Adrenal gland (tissue), 12 donors: ENCODE results near the gene ANKS1B. TPM values are rescaled to one million over a fixed set of nuclear protein-coding genes. Genes with fewer than 3 reads are reported as not detected.

Experiments used
- DNase-seq, 7 donors: peaks; one replicate each; pipeline ENCODE4 v3.0.0-alpha.2; 2019 to 2020
- H3K27ac ChIP-seq, 5 donors: fragments of 200-600 bp; sonication (generic) in 4 of 5; 1 replicate in 3 of 5; 2 replicates in 2 of 5; pipeline versions ENCODE4 v1.5.1 to v1.8.0; 2016 to 2020; ENCODE audit warnings: mild to moderate bottlenecking in 1 of 5
- H3K27me3 ChIP-seq: fragments of 200-600 bp; 2 replicates; pipeline ENCODE4 v1.8.0; 2021
- H3K36me3 ChIP-seq, 2 donors: fragments of 200-600 bp; replicated peaks in 1 of 2; 1 replicate in 1 of 2; 2 replicates in 1 of 2; pipeline versions ENCODE4 v1.5.1 to v1.8.0; 2018 to 2022
- H3K4me1 ChIP-seq, 2 donors: fragments of 200-600 bp; replicated peaks in 1 of 2; 1 replicate in 1 of 2; 2 replicates in 1 of 2; pipeline versions ENCODE4 v1.5.1 to v1.8.0; 2018 to 2021
- H3K4me3 ChIP-seq, 4 donors: fragments of 200-600 bp; sonication (generic) in 3 of 4; one replicate each; pipeline ENCODE4 v1.5.1; 2016 to 2018
- H3K9me3 ChIP-seq, 3 donors: fragments of 200-600 bp; sonication (generic) in 1 of 3; replicated peaks in 1 of 3; 1 replicate in 2 of 3; 2 replicates in 1 of 3; pipeline versions ENCODE4 v1.5.1 to v1.8.0; 2016 to 2021
- POLR2A ChIP-seq, 2 donors: fragments of 450-650 bp; IDR thresholded peaks; one replicate each; pipeline ENCODE4 v1.6.1; 2017; ENCODE audit warnings: antibody characterized with exemption in 2 of 2, mild to moderate bottlenecking in 2 of 2, moderate library complexity in 1 of 2
- WGBS, 4 donors: extraction: QIAGEN DNeasy Blood & Tissue Kit in 2 of 4; methylation state at CpG; one replicate each; pipeline versions ENCODE4 v1.1.5 to v1.1.7; 2013 to 2017; 5-methylcytosine and 5-hydroxymethylcytosine counted together
- intact Hi-C, 2 donors: fragments of 100-400 bp; cut with DNase I; formaldehyde crosslinking; loops; one replicate each; pipeline versions ENCODE4 v1.14.1 to v1.15.0; 2022 to 2023
- polyA plus RNA-seq, 3 donors: library from polyadenylated mRNA; stranded (reverse); fragments of 200-250 nt in 2 of 3; fragments of 350-450 nt in 1 of 3; fragmentation: Illumina TruSeq in 1 of 3; extraction: RNeasy Lipid Tissue Mini Kit (QIAGEN cat#74804) in 1 of 3; gene quantifications; one replicate each; pipeline ENCODE4 v1.2.3, GENCODE V29; 2013 to 2014
- total RNA-seq, 9 donors: library from RNA; depleted of rRNA in 4 of 9; stranded (reverse); fragments of >200 nt in 4 of 9; fragments of 120-200 nt in 1 of 9; fragmentation: NEBNext Ultra II Directional in 1 of 9; extraction: Animal tissue kit (Norgen Biotek cat#: 25700) in 1 of 9; gene quantifications; one replicate each; pipeline versions ENCODE4 v1.1.0 to v1.2.4, GENCODE V29; 2013 to 2023
- TF ChIP-seq, protein P1 (sequence below), 6 experiments: fragments of 450-650 bp in 4 of 6; fragments of 200-600 bp in 2 of 6; sonication (generic) in 1 of 6; IDR thresholded peaks; 1 replicate in 5 of 6; 2 replicates in 1 of 6; pipeline versions ENCODE4 v1.5.1 to v1.8.0; 2016 to 2021; ENCODE audit warnings: antibody characterized with exemption in 6 of 6, mild to moderate bottlenecking in 2 of 6, moderate library complexity in 1 of 6
- donor health status: healthy with polysubstance abuse.
- donor health status: Bipolar disorder and iron deficiency.
- donor health status: DM: yes; HTN: yes; CAD: no.
- donor health status: DM: no; HTN: no; CAD: no.
- donor health status: DM: no; HTN: no; CAD: no.
- donor health status: DM: yes; HTN: yes; CAD: no.

ANKS1B gene
- total and polyA plus RNA-seq, 12 donors, result 1.3 to 28.1 (median 8.0) TPM

DNA sequence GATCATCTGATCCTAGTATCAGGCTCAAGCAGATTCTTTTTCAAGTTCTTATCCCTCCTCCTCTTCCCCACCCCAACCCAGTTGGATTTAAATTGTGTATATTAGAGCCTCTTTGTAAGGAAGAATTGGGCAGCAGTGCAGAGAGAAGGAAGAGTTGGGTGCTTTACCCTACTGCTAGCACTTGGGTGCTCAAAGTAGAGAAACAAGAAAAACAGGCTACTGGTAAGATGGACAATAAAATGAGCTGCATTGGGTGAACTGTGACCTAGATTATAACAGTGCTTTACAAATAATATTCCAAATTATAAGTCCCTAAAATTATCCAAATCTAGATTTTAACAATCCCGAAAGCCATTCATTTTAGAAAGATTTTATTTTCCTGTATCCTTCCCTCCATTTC lies 700.6 kb downstream of the ANKS1B start:
- Histone ChIP-seq H3K4me3 (no peak overlapping the region), H3K27me3 (no peaks in the 10 kb centered on the region), H3K36me3 (no peaks in the 10 kb centered on the region), H3K4me1 (no peaks in the 10 kb centered on the region), H3K9me3 (peaks cover 0 to under 1% (median 0%) of the 10 kb centered on the region in 3 donors), H3K27ac (no peak overlapping the region)
- intact Hi-C loops, result no loop called here
- no peak for TF ChIP-seq POLR2A (IDR thresholded peaks at IDR 0.05)
- TF ChIP-seq, protein P1, sequence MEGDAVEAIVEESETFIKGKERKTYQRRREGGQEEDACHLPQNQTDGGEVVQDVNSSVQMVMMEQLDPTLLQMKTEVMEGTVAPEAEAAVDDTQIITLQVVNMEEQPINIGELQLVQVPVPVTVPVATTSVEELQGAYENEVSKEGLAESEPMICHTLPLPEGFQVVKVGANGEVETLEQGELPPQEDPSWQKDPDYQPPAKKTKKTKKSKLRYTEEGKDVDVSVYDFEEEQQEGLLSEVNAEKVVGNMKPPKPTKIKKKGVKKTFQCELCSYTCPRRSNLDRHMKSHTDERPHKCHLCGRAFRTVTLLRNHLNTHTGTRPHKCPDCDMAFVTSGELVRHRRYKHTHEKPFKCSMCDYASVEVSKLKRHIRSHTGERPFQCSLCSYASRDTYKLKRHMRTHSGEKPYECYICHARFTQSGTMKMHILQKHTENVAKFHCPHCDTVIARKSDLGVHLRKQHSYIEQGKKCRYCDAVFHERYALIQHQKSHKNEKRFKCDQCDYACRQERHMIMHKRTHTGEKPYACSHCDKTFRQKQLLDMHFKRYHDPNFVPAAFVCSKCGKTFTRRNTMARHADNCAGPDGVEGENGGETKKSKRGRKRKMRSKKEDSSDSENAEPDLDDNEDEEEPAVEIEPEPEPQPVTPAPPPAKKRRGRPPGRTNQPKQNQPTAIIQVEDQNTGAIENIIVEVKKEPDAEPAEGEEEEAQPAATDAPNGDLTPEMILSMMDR (IDR thresholded peaks at IDR 0.05), result no peak
- WGBS, 4 donors, result 82 to 97% (median 87%) methylated on average over 1 of the region's 1 CpG
- no peak for DNase-seq

DNA sequence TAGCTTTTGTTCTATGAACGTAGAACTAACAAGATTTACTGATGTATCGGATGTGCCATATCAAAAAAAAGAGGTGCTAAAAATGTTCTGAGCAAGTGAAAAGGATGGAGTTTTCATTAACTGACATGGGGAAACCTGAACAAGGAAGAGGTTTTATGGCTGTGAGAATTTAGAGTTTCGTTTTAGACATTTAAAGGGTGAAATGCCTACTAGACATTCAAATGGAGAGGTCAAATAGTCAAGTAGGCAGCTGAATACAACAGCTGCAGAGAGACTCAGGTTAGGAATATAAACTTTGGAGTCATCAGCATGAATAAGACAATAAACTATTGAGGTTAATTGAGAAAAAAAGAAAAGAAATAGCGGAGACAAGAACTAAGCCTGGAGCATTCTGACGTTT lies 702.1 kb downstream of the ANKS1B start:
- TF ChIP-seq POLR2A (IDR thresholded peaks at IDR 0.05), result no peak
- TF ChIP-seq, protein P1 (IDR thresholded peaks at IDR 0.05), result no peak
- DNase-seq, result no peak
- Histone ChIP-seq H3K27me3 (no peaks in the 10 kb centered on the region), H3K9me3 (no peaks in the 10 kb centered on the region), H3K27ac (no peak overlapping the region), H3K36me3 (no peaks in the 10 kb centered on the region), H3K4me1 (no peaks in the 10 kb centered on the region), H3K4me3 (no peak overlapping the region)
- WGBS, 4 donors, result 72 to 78% (median 76%) methylated on average over 5 of the region's 5 CpGs
- intact Hi-C loops, result no loop called here

DNA sequence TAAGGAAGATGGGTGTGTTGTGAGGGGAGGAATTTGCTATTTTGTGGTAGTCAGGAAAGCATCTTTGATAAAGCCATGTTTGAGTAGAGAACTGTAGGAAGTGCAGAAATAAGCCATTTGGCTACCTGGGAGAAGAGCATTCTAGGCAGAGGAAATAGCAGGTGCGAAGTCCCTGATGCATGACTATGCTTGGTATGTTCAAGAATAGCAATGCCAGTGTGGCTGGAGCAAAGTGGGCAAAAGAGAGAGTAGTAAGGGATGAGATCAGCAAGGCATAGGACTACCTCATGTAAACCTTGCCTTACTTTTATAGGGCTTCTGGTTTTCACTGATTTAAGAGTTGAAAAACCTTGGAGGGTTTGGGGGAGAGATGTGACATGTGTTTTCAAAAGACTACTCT lies 702.6 kb downstream of the ANKS1B start:
- intact Hi-C loops, result no loop called here
- Histone ChIP-seq H3K4me1 (no peaks in the 10 kb centered on the region), H3K27ac (no peak overlapping the region), H3K9me3 (no peaks in the 10 kb centered on the region), H3K27me3 (no peaks in the 10 kb centered on the region), H3K4me3 (no peak overlapping the region), H3K36me3 (no peaks in the 10 kb centered on the region)
- TF ChIP-seq, protein P1 (IDR thresholded peaks at IDR 0.05), result no peak
- no peak for TF ChIP-seq POLR2A (IDR thresholded peaks at IDR 0.05)
- 82 to 93% (median 88%) methylated on average over 1 of the region's 1 CpG for WGBS, 4 donors
- DNase-seq, result no peak

DNA sequence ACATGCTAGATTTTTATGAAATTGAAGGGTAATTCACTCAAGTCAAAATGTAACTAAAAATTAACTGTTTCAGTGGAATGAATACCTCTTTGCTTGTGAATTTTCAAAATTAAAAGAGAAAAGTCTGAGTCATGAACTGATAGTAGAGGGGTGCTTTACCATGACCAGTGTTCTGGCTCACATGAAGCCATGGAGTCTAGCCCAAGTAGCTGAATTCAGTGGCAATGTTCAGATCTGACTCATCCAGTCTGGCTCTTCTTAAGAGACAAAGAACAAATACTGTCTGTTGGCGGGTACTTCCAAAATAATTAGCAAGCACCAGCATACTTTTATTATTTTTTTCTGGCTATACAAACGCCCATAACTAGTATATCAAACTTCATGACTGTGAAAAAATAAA lies 703.5 kb downstream of the ANKS1B start:
- no peaks in the 10 kb centered on the region for H3K9me3 ChIP-seq
- no peaks in the 10 kb centered on the region for H3K27me3 ChIP-seq
- DNase-seq, result no peak
- H3K27ac ChIP-seq, result no peak overlapping the region
- TF ChIP-seq, protein P1 (IDR thresholded peaks at IDR 0.05), result no peak
- no peak for TF ChIP-seq POLR2A (IDR thresholded peaks at IDR 0.05)
- 62 to 81% (median 74%) methylated on average over 2 of the region's 2 CpGs for WGBS, 4 donors
- intact Hi-C loops, result no loop called here
- no peak overlapping the region for H3K4me3 ChIP-seq
- no peaks in the 10 kb centered on the region for H3K36me3 ChIP-seq
- H3K4me1 ChIP-seq, result no peaks in the 10 kb centered on the region
